HG02642 (cell line): ENCODE results near the gene PROKR2.

ENCODE experiments used
- ATAC-seq: cut with Tn5 transposase; IDR thresholded peaks from one replicate; pipeline ENCODE4 v1.9.1; 2021; ENCODE audit warnings: mild to moderate bottlenecking; ENCODE audit not compliant: unreplicated experiment, poor library complexity

The PROKR2 gene

DNA sequence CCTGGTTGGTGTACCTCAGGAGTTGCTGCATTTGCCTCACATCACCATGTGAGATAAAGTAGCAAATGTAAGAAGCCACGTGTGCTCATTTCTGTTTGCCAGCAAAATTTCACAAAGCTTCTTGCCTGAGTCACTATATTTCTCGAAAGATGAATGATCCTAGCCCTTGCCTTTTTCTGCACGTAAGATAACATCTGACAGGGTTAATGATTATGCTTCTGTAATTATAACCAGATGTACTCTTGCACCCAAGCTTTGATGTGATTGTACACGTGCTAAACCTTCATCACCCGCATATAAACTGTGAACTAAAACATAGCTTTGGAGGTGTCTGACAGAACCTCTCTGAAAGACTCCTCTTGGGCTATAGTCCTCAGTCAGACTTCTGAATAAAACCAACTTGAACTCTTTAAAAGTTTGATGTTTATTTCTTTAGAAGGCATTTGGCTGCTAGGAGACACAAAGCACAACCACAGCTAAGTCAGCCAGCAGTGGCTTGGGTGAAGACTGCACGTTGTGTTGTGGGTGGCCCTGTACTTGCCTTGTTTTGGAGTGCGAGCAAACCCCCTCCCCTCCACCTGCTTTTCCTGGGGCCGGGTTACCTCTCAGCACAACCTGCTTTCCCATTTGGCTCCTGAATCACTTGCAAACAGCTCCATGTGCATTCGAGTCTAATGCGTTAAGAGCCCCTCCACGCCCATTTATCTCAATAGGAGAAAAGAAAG lies 19.3 kb downstream of the PROKR2 start:
- no peak for ATAC-seq

DNA sequence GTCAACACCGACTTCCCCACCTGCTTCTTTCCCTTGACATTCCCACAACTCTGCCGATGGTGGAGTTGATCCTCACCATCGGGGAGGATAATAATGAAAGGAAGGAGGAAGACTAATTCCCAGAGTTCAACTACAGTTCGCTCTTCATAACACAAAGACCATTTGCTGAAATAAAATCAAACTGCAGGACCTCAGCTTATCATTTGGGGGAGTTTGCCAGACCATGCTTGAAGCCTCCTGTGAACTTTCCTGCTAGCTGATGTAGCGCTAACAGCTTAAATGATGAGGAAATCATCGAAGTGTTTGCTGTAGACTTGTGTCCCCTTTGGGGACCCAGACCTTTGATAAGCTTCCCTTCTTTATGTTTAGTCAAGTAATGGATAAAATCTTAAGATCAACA lies 26.2 kb downstream of the PROKR2 start:
- ATAC-seq, result no peak

DNA sequence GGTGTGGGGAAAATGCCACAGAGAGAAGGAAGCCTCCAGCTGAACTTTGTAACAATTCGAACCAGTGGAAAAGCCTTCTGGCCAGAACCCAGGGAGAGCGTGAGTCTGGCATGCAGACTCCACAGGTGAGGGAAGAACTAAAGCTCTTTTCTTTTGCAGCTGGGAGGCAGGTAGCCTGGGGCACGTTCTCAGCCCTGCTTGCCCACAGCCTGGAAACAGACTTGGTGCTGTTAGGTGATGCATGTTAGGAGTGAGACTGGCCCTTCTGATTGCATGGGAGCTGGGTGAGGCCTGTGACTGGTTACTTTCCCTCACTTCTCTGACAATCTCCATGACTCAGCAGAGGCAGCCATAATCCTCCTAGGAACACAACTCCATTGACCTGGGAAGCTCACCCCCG lies 34.2 kb downstream of the PROKR2 start:
- ATAC-seq, result no peak

DNA sequence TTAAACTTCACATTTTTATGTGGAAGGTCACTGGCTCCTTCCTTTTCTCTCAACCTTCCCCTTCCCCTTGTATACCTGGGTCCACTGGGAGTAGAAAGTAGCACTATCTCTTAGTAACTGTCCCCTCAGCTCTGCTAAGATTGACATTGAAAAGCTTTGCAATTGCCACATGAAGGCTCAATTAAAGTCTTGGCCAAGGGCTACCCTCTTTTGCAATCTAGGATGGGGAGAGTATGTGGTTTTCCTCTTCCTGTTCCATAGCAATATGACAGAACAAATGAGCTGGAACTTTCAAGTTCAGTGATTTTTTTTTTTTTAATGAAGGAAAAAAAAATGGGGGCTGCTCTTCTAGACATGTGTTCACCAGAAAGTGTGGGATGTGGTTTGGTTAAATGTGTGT lies 37.1 kb downstream of the PROKR2 start:
- ATAC-seq, result no peak

DNA sequence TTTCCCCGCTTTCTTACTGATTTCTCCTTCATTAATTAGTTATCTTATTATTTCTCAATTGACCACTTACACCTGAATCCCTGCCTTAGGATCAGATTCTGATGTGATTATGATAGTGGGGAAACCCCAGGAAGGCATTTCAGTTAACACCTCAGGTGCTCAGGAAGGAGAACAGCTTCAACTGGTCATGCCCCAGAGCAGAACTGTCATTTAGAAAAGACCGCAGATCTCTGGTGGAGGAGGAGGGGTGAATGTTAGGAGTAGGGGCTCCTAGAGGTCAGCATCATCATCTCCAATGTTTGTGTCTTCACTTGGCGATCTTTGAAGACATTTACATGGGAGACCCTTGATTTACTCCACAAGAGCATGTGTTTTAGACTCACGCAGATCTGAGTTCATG lies 44.5 kb downstream of the PROKR2 start:
- ATAC-seq, result no peak

DNA sequence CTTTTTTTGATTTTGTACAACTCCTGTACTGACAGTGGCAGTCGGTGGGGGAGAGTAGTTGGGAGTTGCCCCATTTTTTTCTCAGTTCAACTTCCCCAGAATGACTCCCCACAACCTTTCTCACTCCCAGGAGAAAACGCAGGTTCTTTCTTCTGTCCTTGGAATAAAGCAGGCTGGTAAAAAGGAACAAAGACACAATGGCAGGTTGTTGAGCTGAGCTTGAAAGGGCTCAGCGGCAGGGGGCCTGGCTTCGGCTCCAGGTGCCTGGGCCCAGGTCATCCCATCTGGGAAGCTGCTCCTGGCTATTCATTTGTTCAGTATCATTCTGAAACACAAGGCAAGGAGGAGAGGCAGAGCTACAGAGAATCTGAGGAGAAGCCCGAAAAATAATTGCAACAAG lies 46.2 kb downstream of the PROKR2 start:
- ATAC-seq, result no peak

DNA sequence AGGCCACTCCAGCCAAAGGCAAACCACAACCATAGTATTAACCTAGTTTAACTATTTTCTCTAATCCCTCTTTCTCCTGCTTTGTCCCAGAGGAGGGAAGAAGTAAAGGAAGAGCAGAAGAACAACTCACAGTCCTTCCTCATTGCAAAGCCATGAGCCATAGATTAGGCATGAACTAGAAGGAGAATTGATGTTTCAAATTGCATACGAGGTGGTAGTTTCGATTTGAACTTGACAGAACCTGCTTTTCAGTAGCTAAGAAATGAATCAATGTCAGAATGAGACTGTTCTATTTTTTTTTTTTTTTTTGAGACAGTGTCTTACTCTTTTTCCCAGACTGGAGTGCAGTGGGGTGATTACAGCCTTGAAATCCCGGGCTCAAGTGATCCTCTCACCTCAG lies 48.3 kb downstream of the PROKR2 start:
- no peak for ATAC-seq

DNA sequence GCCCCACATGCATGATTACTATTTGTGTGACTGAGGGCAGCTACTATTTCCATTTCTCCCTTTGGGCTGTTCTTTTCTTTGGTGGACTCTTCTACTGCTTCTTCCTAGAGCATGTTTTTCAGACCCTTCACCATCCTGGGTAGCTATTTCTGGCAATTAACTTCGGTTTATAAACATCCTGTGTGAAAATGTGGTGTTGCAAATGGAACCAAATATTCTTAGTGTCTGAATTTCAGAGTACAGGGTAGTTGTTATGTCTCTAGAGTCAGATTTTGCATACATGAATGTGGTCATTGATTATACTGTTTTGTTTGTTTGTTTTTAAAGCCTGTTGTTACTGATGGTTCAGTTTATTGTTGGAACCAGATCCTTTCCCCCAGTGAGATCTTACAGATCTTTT lies 49.7 kb downstream of the PROKR2 start:
- no peak for ATAC-seq
